GM21447 (cell line): ENCODE data around the gene KCNH5.

Source experiments
- ATAC-seq: cut with Tn5 transposase; IDR thresholded peaks from one replicate; pipeline ENCODE4 v1.9.1; 2021; ENCODE audit not compliant: unreplicated experiment

KCNH5 gene

DNA sequence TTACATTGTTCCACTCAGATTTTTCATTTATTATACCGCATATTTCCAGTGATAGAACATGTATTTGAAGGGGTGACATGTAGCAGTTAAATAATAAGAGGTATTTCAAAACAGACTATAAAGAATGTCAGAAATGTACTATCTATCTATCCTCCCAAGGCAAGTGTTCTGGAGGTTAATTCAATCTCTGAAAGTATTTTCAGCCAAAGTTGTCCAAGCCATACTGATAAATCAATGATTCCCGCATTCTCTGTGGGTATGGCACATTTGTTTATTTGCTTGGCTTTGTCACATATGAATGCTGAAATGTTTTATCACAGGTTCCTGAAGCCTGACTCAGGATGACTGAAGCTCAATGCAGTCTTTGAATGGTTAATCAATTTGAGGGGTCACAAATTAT is 35.8 kb downstream of the KCNH5 start:
- ATAC-seq = no peak

DNA sequence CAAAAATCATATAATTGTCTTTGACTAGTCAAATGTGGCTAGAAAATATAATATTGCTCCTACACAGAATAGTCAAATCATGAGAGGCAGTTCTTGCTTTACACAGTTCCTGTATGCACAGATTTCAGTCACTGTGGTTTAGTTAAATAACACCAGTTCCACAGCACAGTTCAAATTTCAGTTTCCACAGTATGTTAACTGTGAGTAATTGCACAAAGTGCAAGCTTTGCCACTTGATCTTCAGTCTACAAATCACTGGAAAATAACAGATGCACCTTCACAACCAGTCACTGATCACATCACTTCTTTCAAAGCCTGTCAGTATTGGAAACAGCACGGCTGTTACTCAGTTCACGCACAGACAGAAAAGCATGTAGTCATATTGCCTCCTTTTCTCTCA is 38.7 kb downstream of the KCNH5 start:
- ATAC-seq = no peak

DNA sequence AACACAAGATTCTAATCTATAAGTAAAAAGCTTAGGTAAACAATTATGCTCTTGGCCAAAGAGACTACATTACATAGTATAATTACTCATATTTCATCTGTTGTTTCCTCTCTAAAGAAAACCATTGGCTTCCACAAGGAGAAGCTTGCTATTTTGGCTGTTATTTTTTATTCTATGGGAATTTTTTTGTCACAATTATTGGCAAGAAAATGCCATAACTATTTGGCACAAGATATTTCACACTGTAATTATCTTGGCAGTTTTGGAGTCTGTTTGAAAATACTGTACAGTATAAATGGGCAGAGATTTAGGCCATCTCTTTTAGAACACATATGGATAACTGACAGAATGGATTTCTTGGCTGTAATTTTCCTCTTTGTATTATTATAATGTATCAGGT is 51.2 kb downstream of the KCNH5 start:
- ATAC-seq = no peak

DNA sequence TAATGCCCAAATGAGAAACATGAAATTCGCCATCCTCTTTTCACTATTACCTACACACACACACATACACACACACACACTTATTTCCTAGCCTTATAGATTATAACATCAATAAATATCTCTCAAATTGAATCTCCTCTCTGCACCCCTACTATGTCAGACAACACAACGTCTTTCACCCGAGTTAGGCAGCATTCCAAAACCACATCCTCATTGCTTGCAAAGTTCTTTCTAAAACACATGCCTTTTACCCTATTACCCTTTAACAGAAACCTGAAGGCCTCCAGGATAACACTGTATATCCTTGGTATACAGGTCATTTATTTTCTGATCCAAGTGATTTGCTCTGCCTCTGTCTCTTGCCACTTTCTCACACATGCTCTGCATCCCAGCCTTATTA is 56.3 kb downstream of the KCNH5 start:
- ATAC-seq = no peak

DNA sequence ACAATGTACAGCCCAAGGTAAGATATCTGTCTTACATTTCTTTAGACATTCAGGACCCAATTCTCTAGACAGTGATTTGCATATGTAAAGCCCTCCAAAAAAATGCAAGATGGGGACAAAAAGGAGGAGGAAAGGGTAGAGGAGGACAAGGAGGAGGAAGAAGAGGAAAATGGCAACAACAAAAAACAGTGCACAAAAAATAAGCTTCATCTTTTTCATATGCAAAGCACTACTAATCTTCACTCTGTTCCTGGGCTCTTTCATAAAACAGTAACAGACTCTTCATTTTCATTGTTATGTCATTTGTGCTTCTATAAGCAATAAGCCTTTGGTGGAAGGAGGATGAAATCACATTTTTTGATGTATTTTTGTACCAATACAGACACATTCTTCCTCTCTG is 61.4 kb downstream of the KCNH5 start:
- no peak for ATAC-seq

DNA sequence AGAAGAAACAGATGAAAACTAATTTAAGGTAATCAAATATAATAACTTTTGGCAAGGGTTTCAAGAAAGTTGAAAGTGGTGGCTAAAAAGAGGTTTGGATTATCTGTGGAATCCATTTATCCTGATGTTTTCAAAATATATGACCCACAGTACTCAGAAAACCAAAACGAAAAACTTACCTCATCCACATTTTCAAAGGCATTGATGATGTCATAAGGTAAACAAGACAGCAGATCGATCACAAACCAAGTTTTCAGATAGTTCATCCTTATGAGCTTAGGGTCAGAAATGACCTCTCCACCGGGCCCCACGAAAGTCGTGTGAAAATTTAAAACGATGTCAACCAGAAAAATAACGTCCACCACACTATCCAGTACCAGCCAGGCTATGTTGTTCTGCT is 64.6 kb downstream of the KCNH5 start:
- no peak for ATAC-seq

DNA sequence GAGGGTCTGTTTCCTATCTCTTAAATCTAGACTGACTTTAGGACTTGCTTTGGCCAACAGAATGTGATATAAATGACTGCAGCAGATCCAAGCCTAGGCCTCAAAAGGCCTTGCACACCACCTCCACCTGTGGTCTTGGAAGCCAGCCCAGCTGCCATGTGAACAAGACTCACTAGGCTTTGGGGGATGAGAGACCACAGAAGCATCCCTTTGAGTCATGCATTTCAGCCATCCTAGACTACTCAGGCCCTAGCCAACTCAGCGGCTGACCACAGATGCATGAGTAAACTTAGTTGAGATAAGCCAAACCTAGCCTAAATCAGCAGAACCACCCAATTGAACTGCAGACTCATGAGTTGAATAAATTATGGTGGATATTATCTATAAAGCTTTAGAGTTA is 87.7 kb downstream of the KCNH5 start:
- no peak for ATAC-seq

DNA sequence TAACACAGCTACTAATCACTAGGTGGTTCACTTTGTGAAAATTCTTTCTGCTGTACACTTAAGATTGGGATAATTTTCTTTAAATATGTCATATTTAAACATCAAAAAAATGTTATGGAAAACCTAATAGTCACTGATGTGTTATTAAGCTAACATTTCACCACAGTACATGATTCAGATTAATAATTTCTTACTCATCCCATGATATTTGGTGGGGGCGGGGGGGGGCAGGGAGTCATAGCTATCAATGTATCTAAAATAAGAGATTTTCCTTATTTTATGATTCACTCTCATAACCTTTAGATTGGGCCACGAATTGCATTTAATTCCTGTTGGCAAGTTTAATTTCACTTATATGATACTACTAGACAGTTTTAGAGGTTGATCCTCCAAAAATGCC is 88.8 kb downstream of the KCNH5 start:
- no peak for ATAC-seq

DNA sequence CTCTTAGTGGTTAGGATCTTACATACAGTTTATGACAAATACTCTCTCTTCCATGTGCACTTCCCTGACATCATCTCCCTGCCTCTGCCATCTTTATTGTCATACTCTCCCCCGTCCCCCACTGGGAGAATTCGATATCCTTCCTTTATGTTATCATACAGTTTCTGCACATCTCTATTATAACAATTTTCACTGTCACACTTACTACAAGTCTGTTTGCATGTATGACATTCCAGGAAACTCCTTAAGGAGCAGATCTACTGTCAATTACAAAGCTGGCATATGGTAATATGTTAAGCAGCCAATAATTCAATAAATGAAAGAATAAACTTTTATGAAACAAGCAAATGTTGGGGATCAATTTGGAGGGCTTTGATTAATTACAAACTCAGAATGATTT is 91.1 kb downstream of the KCNH5 start:
- no peak for ATAC-seq

DNA sequence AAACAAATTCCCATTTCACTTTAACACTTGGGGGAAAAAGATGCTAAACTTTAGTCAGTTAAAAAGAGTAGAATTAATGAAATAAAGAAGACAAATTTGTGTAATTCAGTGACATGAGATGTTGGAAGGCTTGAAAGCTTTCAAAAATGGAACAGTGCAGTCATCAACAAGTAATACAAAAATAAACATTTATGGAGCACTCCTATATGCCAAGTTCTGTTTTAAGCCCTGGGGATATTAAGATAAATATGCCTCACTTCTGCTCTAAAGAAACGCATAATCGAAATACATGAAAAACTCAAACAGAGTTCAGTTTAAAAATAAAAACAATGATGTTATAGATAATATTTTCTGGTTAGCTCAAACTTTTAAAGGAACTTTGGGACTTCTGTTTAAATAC is 93.0 kb downstream of the KCNH5 start:
- ATAC-seq = no peak

DNA sequence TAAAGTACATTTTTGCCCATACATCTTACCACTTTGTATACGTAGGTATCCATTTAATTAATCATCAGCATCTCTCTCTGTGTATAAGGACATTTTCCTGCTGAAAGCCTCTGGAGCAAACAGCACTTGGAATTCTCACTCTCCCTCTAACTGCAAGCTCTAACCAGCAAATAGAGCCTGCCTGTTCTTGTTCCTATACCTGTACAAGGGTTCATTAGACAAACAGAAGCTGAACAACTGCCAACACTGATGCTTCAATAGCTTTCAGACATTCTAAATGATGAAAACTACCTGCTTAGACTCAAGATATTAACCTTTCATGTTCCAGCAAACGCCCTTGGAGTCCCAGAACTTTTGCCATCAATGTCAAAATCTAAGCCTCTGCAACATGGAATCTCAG is 98.0 kb downstream of the KCNH5 start:
- no peak for ATAC-seq

DNA sequence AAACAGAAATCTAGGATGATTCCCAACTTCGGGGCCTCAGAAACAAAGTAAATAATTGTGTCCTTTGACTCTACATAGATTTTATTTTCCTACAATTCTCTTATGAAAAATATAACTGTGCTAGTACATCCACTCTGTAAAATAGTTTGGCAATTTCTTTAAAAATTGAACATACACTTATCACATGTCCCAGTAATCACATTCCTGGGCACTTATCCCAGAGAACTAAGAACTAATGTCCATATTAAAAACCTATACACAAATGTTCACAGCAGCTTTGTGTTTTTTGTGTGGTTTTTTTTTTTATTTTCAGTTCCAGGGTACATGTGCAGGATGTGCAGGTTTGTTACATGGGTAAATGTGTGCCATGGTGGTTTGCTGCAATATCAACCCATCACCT is 99.0 kb downstream of the KCNH5 start:
- no peak for ATAC-seq

DNA sequence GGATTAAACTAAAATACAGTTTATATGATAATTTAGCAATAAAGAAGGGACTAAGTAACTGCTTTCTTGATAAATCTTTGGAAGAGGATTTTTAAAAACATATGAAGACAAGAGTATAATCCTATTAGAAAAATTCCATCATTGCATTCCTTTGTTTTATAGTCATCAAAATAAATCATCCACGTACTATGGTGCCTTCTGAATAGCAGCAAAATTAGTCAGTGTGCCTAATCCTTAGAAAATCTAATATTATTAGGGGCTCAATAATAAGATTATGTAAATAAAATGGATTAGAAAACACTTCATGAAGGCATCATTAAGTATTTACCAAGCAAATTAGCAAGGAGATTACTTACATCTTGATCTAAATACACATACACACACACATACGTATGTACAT is 102.1 kb downstream of the KCNH5 start:
- ATAC-seq = no peak

DNA sequence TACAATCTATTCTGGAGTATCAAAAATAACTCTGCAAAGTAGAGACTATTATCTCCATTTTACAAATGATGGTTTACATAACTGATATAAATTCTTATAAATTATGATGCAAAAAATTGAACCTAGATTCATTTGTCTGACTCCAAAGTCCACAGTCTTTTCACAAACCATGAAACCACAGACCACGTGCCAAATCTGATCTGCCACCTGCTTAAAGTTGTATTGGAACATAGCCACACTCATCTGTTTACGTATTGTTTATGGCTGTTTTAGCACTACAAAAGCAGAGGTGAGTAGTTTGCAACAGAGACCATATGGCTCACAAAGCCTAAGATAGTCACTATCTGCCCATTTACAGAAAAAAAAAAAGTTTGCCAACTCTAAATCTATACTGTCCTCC is 105.3 kb downstream of the KCNH5 start:
- ATAC-seq = no peak

DNA sequence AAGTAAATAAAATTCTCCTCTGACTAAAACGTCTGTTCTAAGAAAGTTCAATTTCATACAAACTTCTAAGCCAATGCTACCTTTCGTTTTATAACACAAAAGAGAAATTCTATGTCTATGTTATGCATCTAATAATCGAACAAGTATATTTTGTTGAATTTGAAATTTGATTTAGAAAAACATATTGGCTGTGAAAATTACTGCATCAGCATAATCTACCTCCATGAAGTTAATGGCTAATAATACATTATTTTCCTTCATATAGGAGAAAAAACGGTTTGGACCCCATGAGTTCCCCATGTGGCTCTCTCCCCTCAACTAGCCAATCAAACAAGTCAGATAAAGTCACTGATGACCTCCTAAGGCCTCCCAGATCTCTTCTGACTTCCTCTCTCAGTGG is 106.5 kb downstream of the KCNH5 start:
- no peak for ATAC-seq

DNA sequence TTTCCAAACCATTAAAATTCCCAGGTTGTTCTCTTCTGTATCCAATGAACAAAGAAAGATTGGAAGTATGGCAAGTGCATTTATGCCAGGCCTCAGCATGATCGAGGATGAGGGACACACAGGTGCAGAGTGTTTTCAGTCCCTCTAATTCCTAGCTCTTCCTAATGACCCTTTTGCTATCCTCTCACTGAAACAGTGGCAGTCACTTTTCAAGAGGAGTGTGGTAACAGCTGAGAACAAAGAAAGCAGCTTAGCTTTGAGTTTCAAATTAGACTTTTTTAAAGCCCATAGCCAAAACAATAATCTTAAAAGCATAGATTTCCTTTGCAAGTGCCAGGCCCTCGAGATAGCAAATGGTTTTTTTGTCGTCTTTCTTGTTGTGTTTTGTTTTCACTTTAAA is 110.8 kb downstream of the KCNH5 start:
- no peak for ATAC-seq

DNA sequence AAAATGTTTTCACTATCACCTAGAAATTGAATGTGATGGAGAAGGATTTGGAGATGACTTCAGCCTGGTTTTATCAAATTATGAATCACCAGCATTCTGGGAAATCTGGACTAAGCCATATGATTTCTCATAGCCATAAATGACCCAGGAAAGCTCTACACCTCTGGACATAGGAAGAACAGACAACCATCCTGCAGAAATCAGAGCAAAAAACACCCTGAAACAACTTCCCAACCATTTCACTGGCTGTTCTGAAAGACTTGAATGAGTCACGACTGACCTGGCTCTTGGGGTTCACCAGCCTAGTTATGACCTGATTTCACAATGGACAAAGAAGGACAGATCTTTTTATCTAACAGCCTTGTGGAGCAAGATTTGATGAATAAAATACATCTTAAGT is 123.8 kb downstream of the KCNH5 start:
- ATAC-seq = no peak

DNA sequence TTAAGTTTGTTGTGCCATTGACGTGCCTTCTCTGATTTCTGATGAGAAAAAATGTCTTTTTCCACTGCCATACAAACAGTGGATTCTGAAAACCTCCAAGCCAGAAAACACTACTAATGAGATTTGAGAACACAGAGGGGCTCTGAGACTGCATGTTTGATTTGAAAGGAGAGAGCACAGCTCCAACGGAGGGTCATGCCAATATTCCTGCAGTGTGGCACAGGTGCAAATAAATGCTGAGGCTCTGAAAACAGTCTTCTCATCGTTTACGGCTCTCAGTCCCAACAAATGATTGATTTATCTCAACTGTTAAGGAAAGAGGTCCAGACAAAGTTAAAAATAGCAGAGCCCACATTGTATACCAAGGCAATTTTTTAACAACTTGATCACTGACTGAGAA is 128.7 kb downstream of the KCNH5 start:
- no peak for ATAC-seq

DNA sequence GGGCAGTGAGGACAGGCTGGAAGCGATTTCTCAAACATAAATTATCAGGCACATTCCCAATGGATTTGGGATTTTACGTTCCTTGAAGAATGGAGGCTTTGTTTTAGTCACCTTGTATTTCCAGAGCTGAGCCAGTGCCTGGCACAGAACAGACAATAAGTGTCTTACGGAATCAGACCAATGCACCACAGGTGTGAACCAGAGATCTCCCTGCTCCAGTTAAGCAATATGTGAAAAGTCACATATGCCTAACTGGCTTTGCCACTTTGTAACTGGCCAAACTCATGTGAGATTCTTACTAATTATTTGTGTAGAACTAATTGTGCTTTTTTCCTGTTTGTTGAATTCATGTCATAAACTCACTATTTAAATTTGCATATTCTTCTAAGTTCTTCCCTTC is 130.4 kb downstream of the KCNH5 start:
- ATAC-seq = no peak

DNA sequence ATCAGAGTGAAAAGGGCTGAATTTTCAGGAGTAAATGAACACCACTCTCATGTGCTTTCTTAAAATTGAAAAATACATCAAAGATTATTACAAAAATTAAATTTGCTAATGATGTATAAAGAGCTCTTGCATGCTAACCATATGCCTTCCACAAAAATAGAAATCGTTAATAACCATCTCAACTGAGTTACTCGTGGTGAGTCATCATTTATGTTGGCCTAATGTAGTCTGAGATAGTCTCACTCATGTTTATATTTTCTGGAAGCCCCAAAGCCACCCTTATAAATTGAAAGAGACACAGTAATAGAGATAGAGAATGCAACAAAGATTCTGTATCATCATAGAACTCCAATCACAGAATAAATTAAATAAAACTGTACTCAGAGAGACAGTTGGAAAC is 131.2 kb downstream of the KCNH5 start:
- ATAC-seq = no peak

DNA sequence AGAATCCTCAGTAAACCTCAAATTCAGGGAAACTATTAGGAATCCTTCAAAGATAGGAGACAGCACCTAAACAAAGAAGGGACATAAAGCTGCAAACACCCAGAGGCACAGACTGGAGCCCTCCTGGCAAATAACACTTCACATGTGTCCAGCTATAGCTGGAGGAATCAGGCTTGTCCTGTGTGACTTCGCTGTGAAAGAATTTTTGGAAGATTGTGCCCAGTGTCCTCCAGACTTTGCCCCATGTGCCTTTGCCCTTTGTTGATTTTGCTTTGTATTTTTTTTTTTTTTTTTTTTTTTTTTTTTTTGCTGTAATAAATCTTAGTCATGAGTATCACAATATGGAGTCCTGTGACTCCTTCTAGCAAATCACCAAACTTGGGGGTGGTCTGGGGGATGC is 136.8 kb downstream of the KCNH5 start:
- no peak for ATAC-seq

DNA sequence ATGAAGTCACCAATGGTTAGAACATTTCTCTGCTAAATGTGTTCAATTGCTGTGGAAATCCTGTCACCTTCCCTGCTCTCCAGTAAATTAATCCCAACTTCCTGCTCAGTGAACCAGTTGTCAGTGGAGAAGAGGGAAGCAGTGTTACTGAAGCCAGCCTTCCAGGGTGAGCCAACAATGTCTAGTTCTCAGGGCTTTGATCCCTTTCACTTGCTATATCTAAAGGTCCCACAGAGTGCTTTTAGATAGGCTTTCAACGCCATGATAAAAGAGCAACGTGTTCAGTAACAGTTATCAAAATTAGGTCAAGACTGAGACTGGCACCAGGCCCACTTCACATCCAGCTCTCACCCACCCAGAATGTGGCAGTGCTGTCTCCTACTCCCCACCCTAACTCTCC is 139.7 kb downstream of the KCNH5 start:
- no peak for ATAC-seq

DNA sequence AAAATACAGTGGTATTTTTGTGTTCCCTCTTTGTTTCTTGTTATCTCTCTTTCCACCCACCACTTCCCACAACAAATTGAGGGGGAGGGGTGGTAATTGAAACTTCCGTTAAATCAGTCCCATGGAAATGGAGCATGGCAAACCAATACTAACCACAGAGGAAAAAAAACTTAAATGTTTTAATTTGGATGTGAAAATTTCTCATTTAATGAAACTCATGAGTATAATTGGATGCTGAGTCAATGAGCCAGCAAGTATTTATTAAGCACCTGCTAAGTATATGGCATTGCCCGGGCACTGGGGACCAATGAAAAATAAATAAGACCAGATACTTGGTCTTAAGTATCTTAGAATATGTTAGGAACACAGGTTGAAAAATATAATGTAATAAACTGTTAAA is 147.5 kb downstream of the KCNH5 start:
- no peak for ATAC-seq

DNA sequence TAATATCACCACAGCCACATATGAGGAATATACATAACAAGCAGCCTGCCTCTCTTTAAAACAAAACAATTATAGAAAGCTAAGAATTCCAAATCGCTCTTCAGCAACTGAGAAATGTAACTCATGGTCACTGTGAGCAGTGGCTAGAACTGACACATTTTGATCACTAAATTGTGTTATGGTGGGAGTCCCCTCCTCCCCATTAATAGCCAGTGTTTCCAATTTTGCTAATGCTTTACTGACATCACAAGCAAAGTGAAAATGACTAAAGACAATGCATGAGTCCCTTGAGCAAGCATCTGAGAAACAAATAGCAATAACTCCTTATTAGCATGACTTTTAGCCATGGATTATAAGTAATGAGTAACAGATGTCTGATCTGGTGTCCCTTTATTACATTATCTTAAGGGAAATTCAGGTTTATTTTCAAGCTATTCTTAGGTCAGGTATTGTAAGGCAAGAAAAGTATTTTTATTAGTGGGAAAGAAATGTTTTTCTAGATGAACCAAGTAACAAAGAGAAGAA is 148.3 kb downstream of the KCNH5 start:
- no peak for ATAC-seq
